Thoracic aorta (tissue), 2 donors: ENCODE results near the gene HOXC13. TPM values are rescaled to one million over a fixed set of nuclear protein-coding genes. Genes with fewer than 3 reads are reported as not detected.
A peak's percentile ranks its signal among the peaks of the same experiment; 100 is the strongest.

Experiments used
- ATAC-seq: fragments of 150-250 bp; one replicate; pipeline ENCODE4 v1.8.0; 2017; ENCODE audit warnings: low read depth; ENCODE audit not compliant: insufficient number of reproducible peaks, low FRiP score
- DNase-seq: peaks from one replicate; pipeline ENCODE4 v3.0.0-alpha.2; 2020; ENCODE audit warnings: low spot score
- H3K27ac ChIP-seq, 2 donors: fragments of 200-600 bp; sonication (generic); 1 replicate in 1 of 2; 2 replicates in 1 of 2; pipeline ENCODE4 v1.5.1; 2016; ENCODE audit warnings: mild to moderate bottlenecking in 2 of 2, moderate library complexity in 2 of 2
- H3K27me3 ChIP-seq: fragments of 200-600 bp; sonication (generic); replicated peaks from 2 replicates; pipeline ENCODE4 v1.6.0; 2016; ENCODE audit warnings: mild to moderate bottlenecking; ENCODE audit not compliant: insufficient read depth
- H3K36me3 ChIP-seq: fragments of 200-600 bp; sonication (generic); one replicate; pipeline ENCODE4 v1.5.1; 2016
- H3K4me1 ChIP-seq, 2 donors: fragments of 200-600 bp; sonication (generic); 1 replicate in 1 of 2; 2 replicates in 1 of 2; pipeline versions ENCODE4 v1.5.1 to v1.6.0; 2016; ENCODE audit warnings: low read depth in 2 of 2, mild to moderate bottlenecking in 1 of 2; ENCODE audit not compliant: control insufficient read depth in 1 of 2
- H3K4me3 ChIP-seq: fragments of 200-600 bp; sonication (generic); 2 replicates; pipeline ENCODE4 v1.5.1; 2016; ENCODE audit warnings: mild to moderate bottlenecking
- H3K9me3 ChIP-seq: fragments of 200-600 bp; sonication (generic); 2 replicates; pipeline ENCODE4 v1.5.1; 2016
- CTCF ChIP-seq: fragments of 200-600 bp; sonication (generic); IDR thresholded peaks from one replicate; pipeline ENCODE4 v1.5.1; 2019; ENCODE audit warnings: antibody characterized with exemption
- total RNA-seq, 2 donors: library from RNA; depleted of rRNA; stranded (reverse); fragments of >200 nt; gene quantifications; one replicate each; pipeline versions ENCODE4 v1.1.0 to v1.2.3, GENCODE V29; 2016

HOXC13 gene
- total RNA-seq, 2 donors from 2014 or later = not detected

GRCh38 chr12:53955776-53956250 is 17.2 kb downstream of the HOXC13 start:
- Histone ChIP-seq H3K27me3 (peaks cover 36% of the 10 kb centered on the region), H3K4me1 (peaks cover 0 to 11% of the 10 kb centered on the region in 2 donors), H3K9me3 (no peaks in the 10 kb centered on the region), H3K4me3 (no peak overlapping the region), H3K27ac (peak overlapping the region in 1 of 2 donors; percentile 35), H3K36me3 (no peaks in the 10 kb centered on the region)
- DNase-seq (no peak), ATAC-seq (no peak)
- no peak for TF ChIP-seq CTCF

GRCh38 chr12:53956251-53956887 is 17.7 kb downstream of the HOXC13 start:
- Histone ChIP-seq H3K36me3 (no peaks in the 10 kb centered on the region), H3K9me3 (no peaks in the 10 kb centered on the region), H3K4me1 (peaks cover 0 to 11% of the 10 kb centered on the region in 2 donors), H3K4me3 (no peak overlapping the region), H3K27ac (no peak overlapping the region), H3K27me3 (peaks cover 31% of the 10 kb centered on the region)
- ATAC-seq = no peak
- TF ChIP-seq CTCF = no peak
- no peak for DNase-seq

- Histone ChIP-seq H3K27me3 (peaks cover 35% of the 10 kb centered on the region), H3K9me3 (no peaks in the 10 kb centered on the region), H3K4me3 (no peak overlapping the region), H3K36me3 (no peaks in the 10 kb centered on the region), H3K27ac (no peak overlapping the region), H3K4me1 (peaks cover 0 to 11% of the 10 kb centered on the region in 2 donors)
- ATAC-seq = no peak
- DNase-seq = no peak
- no peak for TF ChIP-seq CTCF
Measured at GRCh38 chr12:53956914-53957536, 18.4 kb downstream of the HOXC13 start.

GRCh38 chr12:53958128-53958527 is 19.5 kb downstream of the HOXC13 start:
- DNase-seq (no peak), ATAC-seq (no peak)
- no peak overlapping the region for H3K4me3 ChIP-seq
- TF ChIP-seq CTCF = no peak
- H3K27me3 ChIP-seq = peaks cover 45% of the 10 kb centered on the region
- H3K27ac ChIP-seq = no peak overlapping the region
- H3K9me3 ChIP-seq = no peaks in the 10 kb centered on the region
- no peaks in the 10 kb centered on the region for H3K36me3 ChIP-seq
- H3K4me1 ChIP-seq = peaks cover 0 to 11% of the 10 kb centered on the region in 2 donors

- Histone ChIP-seq H3K27me3 (peaks cover 47% of the 10 kb centered on the region), H3K36me3 (no peaks in the 10 kb centered on the region), H3K9me3 (no peaks in the 10 kb centered on the region), H3K4me1 (peaks cover 0 to 11% of the 10 kb centered on the region in 2 donors), H3K4me3 (no peak overlapping the region), H3K27ac (no peak overlapping the region)
- DNase-seq (no peak), ATAC-seq (no peak)
- TF ChIP-seq CTCF = no peak
Measured at GRCh38 chr12:53959314-53959713, 20.7 kb downstream of the HOXC13 start.
